Stimulated activated CD4-positive, alpha-beta T cell treated with anti-CD3 and anti-CD28 coated beads, Interleukin-12 subunit alpha, Interleukin-12 subunit beta, amount 100 ng/mL, for 24 hours (primary cell): ENCODE results near the gene GNG7.
"Not testable (repeated sequence)": the region's sequence is repeated elsewhere in the genome, so short reads cannot be mapped to it uniquely, and the experiment has no call there.

Experiments used
- DNase-seq, 2 experiments: peaks; one replicate each; pipeline ENCODE4 v3.0.0-alpha.2; 2020; ENCODE audit warnings: low read depth in 2 of 2

Gene GNG7

DNA sequence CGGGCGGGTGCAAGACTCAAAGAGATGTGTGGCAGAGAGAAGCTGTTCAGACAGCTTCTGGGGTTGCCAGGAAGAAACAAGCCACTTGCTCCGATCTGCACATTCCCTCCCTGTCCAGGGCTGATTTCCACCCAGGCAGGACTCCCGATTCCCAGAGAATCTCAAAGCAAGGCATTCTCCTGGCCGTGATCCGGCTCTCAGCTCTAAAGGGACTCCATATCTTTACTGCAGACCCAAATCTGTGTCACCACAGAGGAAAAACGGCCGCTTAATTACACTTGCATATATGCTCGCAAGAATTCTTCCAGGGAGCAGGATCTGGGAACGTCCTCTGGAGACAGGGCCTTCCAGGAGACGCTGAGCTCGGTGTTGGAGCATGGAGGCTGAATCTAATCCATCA lies 25.7 kb downstream of the GNG7 start:
- no peak for DNase-seq

DNA sequence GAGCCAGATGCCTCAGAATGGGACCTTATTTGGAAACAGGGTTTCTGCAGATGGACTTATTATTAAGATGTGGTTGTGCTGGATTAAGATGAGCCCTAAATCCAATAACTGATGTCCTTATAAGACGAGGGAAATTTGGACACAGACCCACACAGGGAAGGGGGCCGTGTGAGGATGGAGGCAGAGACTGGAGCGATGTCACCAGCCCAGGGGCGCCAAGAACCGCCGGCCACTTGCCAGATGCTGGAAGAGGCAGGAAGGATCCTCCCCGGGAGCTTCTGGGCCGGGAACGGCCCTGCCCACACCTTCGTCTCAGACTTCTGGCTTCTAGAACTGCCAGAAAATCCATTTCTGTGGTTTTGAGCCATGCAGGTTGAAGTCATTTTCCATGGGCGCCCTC lies 26.6 kb downstream of the GNG7 start:
- DNase-seq: no peak

DNA sequence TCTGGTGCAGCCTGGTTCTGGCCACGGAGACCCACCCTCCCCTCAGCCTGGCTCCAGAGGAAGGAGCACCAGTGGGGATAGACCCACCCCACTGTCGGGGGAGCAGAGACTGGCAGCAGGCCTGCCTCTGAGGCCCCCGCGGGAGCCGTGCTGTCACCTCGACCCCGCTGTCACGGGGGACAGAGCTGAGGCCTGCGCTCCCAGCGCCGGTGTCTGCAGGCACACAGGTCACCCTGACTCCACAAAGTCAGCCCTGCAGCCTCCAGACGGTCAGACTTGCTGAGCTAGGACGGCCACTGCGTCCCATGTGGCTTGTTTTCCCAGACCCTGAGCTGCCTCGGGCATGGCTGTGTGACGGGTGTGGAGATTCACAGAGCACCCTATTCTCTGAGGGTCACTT lies 32.3 kb downstream of the GNG7 start:
- DNase-seq: no peak

DNA sequence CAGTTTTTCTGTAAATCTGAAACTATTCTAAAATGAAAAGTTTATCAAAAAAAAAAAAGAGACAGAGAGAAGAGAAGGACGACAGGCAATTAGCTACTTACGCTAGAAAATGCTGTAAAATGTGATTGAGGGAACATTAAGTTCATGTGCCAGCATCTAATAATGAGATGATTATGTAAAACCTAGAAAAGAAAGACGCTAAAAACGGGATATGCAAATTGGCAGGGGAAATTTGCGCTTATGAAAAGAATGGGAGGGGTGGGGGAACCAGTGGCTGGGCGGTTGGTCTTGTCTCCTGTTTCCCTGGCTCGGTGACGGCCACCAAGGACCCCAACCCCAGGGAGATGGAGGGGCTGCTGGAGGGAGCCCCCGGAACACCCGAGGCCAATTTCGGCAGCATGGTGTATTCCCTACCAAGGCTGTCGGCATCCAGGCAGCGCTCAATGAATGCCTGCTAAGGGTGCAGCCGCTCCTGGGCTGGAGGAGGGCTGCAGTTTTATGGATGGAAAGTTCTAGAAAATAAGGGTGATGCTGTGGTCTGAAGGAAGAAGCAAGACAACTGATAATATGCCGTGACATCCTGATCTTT lies 34.2 kb downstream of the GNG7 start:
- DNase-seq: no peak

DNA sequence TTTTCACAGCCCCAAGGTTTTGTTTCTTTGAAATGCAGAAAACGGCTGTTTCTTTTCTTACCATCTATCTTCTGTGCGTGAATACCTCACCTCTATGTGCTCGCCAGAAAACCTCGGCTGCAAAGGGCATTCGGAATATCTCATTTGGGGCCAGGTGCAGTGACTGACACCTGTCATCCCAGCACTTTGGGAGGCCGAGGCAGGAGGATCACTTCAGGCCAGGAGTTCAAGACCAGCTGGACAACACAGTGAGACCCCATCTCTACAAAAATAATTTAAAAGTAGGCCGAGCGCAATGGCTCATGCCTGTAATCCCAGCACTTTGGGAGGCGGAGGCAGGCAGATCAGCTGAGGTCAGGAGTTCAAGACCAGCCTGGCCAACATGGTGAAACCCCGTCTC lies 35.1 kb downstream of the GNG7 start:
- DNase-seq: not testable (repeated sequence)

DNA sequence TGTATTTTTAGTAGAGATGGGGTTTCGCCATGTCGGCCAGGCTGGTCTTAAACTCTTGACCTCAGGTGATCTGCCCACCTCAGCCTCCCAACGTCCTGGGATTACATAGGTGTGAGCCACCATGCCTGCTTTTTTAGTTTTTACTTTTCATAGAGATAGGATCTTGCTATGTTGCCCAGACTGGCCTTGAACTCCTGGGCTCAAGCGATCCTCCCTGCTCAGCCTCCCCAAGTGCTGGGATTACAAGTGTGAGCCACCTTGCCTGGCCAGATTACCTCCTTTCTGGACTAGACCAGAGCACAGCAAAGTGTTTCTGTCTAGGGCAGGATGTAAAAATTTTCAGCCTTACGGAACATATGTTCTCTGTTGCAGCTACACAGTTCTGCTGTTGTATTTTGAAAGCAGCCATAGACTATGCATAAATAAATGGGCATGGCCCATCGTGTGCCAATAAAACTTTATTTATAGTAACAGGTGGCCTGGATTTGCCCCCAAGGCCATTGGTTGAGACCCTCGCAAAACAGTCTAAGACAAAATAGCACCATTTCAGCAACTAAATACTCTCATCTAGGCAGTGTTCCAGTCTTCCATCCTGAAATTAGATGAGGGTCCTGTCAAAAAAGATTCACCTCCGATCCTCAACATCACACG lies 36.0 kb downstream of the GNG7 start:
- no peak for DNase-seq

DNA sequence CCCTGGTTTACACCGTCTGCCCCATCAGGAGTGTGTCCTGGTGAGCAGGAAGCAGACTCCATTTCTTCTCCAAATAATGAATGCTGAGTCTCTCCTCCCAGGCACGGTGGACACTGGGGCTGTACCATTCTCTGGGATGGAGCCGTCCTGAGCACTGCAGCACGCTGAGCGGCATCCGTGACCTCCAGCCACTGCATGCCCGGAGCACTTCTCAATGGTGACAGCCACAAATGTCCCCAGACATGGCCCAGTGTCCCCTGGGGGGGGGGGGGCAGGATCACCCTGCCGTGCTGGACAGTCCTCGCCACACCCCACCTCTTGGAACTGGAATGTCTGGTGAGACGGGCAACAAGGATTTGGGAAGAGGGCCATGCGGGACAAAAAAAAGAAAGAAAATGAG lies 37.4 kb downstream of the GNG7 start:
- DNase-seq: no peak

DNA sequence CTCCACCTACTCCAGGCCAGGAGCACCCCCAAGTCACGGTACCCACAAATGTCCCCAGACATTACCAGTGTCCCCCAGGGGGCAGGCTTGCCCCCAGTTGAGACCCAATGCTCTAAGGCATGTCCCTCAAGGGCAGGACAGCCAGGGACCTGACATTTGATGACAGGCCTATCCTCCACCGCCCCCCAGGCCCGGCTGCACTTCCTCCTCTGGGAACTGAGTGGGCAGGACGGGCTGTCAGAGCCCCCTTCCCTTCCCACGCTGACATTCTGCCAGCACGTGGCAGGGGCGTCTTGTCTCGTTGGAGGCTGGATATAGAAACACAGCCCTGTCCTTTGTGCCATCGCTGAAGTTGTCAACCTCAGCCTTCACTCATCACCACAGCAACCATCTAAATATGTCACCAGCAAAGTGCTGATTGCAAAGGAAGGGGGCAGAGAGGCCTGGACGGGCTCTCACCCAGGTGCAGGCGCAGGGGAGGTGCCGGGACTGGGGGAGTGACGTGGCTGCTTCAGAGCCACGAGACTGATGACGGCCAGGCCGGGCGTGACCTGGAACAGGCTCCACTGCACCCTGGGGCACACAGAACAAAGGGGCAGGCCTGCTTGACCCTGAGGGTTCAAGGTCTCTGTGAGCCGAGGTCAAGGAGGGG lies 38.4 kb downstream of the GNG7 start:
- no peak for DNase-seq

DNA sequence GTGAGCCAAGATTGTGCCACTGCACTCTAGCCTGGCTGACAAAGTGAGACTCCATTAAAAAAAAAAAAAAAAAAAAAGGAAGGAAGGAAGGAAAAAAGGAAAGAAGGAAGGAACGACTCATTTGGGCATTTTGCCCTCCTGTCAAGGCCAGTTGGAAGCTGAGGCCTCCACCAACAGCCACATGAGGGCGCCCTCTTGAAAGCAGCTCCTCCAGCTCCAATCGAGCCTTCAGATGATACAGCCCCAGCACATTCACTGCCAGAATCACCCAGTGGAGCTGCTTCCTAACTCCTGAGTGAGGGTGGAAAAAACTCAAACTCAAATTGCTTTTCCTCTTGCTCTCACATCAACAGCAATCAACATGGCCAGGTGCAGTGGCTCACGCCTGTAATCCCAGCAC lies 40.9 kb downstream of the GNG7 start:
- DNase-seq: peak in 1 of 2 experiments; percentile 23

DNA sequence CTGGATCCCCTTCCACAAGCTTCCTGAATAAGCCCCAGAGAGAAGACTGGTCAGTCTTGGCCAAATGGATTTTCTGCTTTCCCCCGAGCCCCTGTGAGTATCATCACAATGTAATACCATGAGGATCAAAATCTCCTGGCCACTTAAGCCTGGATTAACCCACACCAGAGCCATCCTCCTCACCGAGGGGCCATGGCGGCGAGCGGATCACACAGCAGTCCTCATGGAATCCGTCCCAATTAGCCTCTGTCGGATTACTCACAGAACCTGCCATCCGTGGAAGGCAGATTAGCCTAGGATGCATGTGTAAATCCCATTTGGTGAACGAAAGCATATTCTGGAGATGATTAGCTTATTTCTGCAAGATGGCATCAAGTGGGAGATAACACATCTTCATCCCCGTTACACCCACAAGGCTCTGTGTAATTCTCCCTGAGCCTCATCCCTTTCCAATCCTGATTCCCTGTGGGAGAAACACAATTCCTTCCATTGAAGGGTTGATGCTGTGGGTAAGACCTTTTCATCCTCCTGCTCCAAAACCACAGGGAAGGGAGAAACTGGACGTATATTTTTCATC lies 42.5 kb downstream of the GNG7 start:
- no peak for DNase-seq

DNA sequence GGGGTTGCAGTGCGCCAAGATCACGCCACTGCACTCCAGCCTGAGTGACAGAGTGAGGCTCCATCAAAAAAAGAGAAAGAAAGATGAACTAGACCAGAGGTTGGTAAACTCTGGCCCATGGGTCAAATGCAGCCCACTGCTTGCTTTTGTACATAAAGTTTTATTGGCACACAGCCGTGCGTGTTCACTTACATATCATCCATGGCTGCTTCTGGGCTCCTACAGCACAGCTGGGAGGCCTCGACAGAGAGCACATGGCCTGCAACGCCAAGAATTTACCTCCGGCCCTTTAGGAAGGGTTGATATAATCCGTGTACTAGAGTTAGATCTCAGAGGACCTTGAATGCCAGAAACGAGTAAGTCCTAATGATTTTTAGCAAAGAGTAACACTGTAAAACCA lies 46.0 kb downstream of the GNG7 start:
- DNase-seq: no peak

DNA sequence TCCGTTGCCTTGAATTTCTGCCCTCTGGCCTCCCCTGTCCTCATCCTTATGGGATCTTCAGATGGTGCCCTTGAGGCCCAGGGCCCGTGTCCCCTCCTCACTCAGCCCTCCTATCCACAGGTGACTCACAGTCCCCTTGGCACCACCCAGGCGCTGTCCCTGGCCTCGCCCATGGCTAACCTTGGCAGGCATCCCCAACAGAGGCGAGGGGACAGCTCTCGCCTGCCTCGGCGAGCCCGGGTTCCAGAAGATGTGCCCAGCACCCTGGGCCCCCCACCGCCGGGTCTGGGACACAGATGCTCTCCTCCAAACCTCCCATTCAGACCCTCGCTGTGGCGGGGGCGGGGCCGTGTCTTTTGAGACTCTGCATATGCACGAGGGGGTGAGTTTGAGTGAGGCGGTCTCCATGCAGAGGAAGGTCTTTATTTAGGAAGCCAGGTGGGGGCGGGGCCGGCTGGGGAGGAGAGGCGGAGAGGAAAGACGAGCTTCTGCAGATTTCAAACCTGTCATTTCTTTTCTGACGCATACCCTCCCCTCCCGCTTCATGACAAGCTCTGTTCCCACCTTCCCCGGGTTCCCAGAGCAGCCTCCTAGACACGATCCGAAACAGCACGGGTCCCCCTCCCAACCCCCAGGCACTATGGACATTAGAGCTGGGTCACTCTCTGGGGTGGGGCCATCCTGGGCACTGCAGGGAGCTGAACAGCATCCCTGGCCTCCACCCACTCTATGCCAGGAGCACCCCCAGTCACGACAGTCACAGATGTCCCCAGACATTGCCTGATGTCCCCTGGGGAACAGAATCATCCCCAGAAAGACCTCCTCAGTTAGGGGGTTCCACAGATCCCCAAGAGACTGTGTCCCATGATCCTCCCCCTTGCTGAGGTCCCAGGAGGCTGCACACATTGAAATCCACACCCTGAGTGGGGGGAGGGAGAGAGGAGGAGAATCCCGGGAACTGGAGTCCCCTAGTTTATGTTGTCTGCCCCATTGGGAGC lies 48.5 kb downstream of the GNG7 start:
- no peak for DNase-seq

DNA sequence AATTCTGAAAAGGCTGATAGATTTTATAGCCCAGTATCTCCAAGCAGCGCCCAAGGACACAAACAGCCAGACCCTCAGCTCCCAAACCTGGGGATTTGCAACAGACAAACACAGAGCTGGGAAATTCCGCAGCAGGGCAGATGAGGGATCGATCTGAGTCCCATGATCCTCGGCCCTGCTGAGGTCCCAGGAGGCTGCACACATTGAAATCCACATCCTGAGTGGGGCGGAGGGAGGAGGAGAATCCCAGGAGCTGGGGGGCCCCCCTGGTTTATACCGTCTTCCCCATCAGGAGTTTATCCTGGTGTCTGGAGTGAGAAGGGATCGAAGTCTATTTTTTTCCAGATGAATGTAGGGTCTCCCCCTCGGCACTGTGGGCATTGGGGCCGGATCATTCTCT lies 49.3 kb downstream of the GNG7 start:
- no peak for DNase-seq

DNA sequence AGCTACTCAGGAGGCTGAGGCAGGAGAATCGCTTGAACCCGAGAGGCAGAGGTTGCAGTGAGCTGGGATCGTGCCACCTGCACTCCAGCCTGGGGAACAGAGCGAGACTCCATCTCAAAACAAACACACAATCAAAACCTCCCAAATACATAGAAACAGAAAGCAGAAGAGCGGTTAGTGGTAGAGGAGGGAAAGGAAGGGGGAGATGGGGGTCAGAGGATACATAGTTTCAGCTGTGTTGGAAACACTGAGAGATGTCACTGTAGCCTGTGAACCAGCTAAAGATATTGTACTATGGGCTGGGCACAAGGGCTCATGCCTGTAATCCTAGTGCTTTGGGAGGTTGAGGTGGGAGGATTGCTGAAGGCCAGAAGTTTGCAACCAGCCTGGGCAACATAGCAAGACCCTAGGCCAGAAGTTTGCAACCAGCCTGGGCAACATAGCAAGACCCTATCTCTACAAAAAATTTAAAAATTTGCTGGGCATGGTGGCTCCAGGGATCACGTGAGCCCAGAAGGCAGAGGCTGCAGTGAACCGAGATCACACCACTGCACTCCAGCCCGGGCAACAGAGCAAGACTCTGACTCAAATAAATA lies 49.9 kb downstream of the GNG7 start:
- DNase-seq: no peak

DNA sequence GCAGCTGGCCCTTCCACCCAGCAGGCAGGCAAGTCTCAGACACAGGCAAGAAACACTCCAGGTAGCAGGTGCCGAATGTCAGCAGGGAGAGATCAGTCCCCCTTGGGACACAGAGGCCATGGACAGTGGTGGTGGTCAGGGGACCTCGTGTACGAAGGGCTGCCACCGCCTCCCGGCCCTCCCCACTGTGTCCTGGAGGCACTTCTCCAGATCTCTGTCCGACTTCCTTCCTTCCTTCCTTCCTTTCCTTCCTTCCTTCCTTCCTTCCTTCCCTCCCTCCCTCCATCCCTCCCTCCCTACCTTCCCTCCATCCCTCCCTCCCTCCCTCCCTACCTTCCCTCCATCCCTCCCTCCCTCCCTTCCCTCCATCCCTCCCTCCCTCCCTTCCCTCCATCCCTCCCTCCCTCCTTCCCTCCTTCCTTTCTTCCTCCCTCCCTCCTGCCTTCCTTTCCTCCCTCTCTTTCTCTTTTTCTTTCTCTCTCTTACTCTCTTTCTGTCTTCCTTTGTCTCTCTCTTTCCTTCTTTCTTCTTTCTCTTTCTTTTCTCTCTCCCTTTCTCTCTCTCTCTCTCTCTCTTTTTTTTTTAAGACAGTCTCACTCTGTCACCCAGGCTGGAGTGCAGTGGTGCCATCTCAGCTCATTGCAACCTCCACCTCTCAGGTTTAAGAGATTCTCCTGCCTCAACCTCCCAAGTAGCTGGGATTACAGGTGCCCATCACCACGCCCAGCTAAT lies 51.3 kb downstream of the GNG7 start:
- not testable (repeated sequence) for DNase-seq

DNA sequence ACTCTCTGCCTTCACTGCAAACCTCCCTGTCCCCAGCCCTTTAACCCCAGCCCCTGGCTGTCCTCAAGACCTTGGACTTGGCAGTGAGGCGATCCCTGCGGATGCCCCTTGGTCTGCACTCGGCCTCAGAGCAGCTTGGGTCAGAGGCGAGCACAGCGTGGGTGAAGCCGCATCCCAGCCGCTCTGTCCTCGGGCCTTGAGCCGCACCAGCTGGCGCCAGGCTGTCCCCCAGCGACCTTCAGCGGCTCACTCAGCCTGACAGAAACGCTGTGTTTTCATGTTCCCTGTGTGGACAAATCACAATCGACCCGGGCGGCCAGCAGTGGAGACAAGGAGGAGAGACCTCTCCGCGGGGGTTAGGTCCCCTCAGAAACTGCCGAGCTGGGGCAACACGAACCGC lies 52.0 kb downstream of the GNG7 start:
- DNase-seq: no peak

DNA sequence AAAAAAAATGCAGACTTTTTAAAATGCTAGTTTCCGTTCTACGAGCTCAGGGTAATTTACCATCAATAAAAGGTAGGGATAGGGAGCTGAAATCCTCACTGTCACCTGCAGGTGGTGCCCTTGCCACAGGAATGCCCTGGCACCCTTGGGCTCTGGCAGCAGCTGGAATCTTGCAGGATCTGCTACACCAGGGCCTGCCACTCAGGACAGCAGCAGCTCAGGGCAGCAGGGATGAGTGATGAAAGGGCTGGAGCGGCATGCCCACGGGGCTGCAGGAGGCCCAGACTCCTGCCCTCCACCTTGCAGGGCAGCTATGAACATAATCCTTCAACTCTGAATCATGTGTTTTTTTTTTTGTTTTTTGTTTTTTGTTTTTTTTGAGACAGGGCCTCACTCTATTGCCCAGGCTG lies 54.0 kb downstream of the GNG7 start:
- DNase-seq: peak; percentile 58 to 71

DNA sequence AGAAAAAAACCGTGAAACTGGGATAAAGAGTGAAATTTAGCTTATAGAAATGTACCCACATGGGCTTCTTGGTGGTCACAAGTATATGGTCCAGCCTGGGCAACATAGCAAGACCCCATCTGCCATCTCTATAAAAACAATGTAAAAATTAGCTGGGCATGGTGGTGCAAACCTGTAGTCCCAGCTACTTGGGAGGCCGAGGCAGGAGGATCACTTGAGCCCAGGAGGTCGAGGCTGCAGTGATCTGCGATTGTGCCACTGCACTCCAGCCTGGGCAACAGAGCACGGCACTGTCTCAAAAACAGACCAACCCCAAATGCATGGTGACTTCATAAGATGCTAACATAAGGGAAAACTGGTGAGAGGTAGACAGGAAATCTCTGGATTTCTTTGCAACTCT lies 54.4 kb downstream of the GNG7 start:
- DNase-seq: no peak

DNA sequence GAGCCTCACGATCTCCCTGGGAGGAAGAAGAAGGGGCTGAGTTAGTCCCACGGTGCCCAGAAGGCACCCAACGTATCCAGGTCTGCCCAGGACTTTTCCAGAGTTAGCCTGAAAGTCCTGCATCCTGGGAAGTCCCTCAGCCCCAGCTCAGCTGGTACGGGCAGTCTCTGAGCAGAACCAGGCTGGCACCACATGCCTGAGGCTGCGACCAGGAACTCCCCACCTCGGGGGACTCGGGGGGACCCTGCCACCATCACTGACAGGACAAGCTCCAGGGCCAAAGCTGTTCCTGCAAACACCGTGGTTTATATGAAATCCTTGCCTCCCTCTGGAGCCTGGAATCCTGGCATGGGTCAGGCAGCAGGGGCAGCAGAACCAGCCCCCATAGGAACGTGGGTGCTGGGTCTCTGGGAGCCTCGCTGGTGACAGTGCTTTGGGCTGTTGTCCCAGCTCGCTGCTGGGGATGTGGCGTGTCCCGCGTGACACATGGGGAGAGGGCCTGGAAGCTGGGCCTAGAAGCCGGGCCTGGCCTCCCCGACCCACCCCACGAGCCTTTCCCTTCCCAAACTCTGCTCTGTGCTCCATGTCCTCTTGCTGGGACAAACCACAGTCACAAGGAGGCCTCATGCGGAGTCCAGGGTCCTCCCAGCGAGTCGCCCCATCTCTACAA lies 55.5 kb downstream of the GNG7 start:
- DNase-seq: no peak

DNA sequence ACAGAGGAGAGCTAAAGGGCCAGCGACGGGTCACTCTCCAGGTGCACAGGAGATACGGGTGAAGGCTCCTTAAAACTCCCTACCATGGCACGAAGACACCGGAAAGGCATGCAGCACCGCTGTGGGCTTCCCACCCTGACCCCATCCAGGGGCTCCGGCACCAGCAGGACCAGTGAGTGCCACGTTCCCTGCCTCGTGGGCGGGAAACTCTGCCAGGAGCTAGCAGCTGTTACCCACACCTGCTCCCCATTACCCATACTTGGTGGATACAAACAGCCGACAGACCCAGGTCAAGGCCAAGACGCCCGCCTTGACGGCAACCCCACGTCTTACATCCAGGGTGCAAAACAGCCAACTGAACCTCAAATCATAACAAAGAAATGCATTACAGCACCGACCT lies 56.7 kb downstream of the GNG7 start:
- DNase-seq: no peak
